Stimulated activated CD4-positive, alpha-beta T cell treated with anti-CD3 and anti-CD28 coated beads, Interleukin-2, amount 100 ng/mL, for 4 hours (primary cell): ENCODE results near the gene S100A9.
"Not testable (repeated sequence)": the region's sequence is repeated elsewhere in the genome, so short reads cannot be mapped to it uniquely, and the experiment has no call there.

ENCODE experiments used
- DNase-seq: peaks from one replicate; pipeline ENCODE4 v3.0.0-alpha.2; 2020; ENCODE audit warnings: low read depth

S100A9 gene

DNA sequence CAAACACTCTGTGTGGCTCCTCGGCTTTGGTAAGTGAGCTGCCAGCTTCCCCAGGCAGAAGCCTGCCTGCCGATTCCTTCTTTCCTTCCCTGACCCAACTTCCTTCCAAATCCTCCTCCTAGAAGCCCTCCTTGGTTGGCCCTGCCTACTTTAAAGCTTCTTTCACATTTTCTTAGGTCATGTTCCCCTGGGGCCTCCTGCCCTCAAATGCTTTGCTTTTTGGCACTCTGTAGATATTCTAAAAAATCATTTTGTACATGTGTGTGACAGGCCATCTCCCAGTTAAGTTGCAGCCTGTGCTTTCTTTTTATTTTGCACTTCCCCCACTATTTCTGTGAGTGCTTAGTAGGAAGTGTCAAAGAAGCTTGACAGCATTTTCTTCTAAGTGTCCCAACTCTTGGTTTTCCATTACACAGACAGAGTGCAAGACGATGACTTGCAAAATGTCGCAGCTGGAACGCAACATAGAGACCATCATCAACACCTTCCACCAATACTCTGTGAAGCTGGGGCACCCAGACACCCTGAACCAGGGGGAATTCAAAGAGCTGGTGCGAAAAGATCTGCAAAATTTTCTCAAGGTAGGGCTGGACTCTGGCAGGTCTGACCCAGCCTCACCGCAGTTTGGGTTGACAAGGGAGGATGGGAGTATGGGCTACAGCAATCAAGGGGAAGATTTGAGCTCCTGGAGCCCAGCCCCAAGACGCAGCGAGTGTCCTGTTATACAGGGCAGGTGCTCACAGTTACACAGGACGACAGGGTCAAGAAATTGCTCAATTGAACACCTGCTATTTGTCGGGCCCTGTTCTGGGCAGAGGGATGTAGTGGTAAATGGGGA, at the start of gene S100A9:
TSS of gene S100A9 (plus strand) at position 2 of the 838 bp plus-strand sequence. CDS start at position 432, 430 bp downstream.
- DNase-seq = no peak

DNA sequence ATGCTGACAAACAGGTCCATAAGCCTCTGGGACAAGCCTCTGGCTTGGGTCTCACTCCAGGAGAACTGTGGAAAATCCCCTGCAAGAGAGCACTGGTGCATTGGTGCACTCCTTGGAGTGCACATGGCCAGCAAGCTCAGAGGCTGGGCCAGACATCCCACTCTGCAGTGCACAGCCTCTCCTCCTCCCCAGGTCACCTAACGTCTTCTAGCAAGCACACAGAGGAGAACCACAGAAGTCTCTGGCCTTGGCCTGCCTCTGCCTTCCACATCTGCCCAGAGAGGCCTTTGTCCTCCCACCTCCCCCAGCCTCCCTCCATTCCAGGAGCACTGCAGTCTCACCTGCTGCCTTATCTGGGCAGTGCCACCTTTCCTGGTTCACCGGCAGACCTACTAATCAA, 49.1 kb upstream of the S100A9 start:
- no peak for DNase-seq

DNA sequence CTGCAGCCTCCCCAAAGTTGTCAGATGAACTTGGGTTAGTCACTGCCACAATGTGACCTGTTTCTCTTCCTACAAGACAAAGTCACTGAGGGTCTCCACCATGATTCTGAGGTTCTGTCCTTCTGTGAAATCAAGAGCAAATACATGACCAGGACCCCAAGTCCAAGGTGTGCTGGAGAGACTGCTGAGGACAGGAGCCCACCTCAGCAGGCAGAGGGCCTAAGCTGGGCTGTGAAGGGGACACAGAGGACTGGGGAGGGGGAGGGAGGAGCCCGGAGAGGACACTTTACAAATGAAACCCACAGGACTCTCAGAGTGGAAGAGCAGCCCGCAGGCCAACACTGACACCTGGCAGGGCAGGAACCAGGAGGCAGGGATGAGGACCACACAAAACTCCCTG, 48.2 kb upstream of the S100A9 start:
- DNase-seq = no peak

DNA sequence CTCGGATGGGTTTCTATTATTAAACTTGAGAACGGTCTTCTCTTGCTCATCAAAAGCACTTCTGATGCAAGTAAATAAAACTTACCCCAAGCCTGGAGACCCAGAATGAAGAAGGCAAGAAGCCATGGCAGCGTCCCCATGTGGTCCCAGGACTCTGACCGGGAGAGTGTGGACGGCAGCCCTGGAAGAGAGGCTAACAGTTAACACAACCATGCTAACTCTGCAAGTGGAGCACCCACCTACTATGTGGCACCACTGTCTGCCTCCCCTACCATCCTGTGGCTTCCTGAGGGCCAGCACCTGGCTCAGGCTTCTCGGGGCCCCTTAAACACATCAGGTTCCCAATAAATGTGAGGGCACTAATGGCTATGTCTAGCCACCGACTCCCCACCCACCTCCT, 47.1 kb upstream of the S100A9 start:
- no peak for DNase-seq

DNA sequence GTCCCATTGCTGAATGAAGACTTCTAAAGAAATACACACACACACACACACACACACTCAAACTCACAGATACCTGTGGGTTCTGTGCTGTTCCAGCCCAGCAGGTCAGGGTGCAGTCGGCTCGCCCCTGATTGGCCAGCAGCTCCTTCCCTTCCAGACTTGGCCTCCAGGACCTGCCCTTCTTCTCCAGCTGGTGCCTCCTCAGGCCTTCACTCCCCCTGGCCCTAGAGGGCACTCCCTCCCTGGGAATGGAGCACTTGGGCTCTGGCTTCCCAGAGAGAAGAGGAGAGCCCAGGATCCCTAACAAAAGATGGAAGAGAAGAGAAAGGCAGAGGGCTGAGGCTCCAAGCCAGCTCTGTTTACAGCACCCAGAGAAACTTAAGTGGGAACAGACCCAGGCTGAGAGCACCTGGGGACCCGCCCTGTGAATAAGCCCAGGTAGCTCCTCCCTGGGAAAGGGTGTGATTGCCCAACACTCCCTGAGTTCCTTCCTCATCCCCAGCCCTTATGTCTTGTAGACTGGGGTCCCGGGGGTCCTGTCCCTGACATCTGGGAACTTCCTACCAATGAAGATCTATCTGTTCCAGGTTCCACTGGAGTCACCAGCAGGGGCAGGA, 45.0 kb upstream of the S100A9 start, which contains the start of gene PGLYRP3:
TSS of gene PGLYRP3 (minus strand) at position 383 of the 617 bp plus-strand sequence. CDS start 2,287 bp downstream, outside the sequence.
- no peak for DNase-seq

DNA sequence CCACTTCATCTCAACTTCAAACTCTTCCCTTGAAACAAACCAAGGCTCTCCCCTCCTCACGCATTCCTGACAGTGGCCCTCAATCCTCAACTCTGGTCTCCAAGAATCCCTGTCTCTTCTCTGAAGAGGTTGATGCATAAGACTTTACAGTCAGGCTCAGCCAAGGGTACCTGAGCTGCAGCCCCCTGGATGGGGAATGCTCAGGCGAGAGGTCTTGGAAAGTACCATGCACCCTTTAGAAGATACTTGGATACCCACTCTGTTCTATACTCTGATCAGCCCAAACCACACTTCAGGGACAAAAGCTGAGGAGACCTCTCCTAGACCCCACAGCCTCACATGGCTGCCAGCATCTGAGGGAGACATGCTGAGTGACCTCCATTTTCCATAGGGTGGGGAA, 44.4 kb upstream of the S100A9 start:
- DNase-seq = no peak

DNA sequence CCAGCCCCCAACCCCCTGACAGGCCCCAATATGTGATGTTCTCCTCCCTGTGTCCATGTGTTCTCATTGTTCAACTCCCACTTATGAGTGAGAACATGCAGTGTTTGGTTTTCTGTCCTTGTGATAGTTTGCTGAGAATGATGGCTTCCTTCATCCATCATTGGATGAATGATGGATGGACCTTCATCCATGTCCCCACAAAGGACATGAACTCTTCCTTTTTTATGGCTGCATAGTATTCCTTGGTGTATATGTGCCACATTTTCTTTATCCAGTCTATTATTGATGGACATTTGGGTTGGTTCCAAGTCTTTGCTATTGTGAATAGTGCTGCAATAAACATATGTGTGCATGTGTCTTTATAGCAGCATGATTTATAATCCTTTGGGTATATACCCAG, 43.3 kb upstream of the S100A9 start:
- DNase-seq = not testable (repeated sequence)

DNA sequence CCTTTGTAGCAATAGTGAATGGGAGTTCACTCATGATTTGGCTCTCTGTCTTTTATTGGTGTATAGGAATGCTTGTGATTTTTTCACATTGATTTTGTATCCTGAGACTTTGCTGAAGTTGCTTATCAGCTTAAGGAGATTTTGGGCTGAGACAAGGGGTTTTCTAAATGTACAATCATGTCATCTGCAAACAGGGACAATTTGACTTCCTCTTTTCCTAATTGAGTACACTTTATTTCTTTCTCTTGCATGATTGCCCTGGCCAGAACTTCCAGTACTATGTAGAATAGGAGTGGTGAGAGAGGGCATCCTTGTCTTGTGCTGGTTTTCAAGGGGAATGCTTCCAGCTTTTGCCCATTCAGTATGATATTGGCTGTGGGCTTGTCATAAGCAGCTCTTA, 41.6 kb upstream of the S100A9 start:
- not testable (repeated sequence) for DNase-seq

DNA sequence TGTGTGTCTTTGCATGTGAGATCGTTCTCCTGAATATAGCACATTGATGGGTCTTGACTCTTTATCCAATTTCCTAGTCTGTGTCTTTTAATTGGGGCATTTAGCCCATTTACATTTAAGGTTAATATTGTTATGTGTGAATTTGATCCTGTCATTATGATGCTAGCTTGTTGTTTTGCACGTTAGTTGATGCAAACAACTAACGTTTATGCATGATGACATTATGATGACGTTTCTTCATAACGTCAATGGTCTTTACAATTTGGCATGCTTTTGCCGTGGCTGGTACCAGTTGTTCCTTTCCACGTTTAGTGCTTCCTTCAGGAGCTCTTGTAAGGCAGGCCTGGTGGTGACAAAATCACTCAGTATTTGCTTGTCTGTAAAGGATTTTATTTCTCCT, 39.5 kb upstream of the S100A9 start:
- DNase-seq = not testable (repeated sequence)

DNA sequence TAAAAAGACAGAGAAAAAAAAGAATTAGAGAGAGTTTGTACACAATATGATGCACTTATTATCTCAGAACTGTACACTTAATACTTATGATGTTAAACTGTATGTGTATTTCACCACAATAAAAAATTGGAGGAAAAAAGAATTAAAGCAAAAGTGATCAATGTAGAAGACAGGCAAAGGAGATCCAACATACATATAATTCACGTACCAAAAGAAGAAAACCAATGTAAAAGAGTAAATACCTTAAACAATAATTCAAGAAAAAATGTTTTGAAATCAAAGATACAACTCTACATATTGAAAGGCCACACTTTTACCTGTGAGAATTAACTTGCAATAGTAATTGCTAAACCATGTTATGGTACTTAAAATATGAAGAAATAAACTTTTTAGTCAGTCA, 35.1 kb upstream of the S100A9 start:
- DNase-seq = no peak

DNA sequence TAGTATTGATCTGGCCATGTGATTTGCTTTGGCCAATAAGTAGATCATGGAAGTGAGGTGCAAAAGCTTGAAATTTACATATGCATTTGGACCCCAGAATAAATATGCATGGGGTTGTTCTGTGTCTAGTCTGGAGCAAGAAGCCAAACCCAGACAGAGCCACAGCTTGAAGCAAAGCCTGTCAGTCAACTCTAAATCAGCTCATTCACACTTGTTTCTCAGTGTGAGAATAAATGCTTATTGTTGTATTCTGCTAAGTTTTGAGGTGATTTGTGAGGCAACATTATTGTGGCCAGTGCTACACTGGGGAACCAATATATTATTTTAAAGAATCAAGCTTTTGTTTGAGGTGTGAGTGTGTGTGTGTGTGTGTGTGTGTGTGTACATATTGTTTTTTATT, 32.7 kb upstream of the S100A9 start:
- DNase-seq = no peak

DNA sequence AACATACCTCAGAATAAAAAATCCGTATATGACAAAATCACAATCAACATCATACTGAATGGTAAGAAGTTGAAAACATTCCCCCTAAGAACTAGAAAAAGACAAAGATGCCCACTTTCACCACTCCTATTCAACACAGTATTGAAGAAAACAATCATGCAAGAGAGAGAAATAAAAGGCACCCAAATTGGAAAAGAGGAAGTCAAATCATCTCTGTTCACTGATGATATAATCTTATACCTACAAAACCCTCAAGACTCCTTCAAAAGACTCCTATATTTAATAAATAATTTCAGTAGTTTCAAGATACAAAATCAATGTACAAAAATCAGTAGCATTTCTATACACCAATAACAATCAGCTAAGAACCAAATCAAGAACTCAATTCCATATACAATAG, 23.8 kb upstream of the S100A9 start:
- DNase-seq = no peak

DNA sequence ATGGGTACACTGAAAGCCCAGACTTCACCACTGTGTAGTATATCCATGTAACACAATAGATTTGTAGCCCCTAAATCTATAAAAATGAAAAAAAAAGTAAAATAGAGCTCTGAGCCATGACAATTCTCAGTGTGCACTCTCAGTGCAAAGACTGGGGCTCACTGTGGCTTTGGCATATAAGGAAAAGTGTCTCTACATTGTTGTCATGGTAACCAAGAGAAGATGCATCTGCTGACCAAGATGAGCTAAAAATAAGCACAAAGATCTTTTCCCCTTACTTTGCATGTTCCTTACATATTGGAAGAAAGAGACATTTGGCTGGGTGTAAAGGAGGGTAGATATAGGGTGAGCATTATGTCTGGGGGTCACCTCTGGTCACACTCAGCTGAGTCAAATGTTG, 21.0 kb upstream of the S100A9 start:
- no peak for DNase-seq

DNA sequence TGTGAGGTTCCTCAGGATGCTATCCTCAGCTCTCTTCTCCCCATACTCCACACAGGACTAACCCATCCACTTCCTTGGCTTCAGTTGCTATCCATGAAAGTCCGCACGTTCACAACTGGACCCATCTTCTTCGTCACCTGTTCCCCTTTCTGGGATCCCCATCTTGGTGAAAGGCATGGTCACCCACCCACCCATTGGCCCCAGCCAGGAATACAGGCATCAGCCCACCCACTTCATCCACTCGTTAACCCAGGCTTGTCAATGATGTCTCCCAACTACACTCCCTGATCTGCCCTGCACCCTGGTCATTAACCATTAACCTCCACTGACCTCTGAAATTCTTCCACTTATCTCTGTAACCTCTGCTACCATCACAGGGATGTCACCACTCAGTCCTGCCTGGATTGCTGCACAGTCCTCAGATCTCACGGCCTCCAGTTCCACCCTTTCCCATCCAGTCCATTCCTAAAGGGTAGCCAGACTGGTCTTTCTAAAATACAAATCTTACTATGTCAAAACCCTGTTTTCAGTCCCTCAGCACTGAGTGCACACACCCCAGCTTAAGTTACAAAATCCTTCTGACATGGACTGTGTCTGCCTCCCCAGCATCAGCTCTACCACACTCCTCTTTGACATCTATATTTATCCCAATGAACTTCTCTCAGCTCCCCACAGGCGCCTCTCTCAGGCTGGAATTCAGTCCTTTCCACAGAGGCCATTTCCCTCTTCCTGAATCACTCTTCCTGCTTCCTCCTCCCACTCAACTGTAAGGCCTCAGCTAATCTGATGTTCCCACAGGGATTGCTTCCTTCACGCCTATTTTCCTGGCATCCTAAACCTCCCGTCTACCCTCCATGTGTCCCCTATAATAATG, 19.4 kb upstream of the S100A9 start:
- no peak for DNase-seq

DNA sequence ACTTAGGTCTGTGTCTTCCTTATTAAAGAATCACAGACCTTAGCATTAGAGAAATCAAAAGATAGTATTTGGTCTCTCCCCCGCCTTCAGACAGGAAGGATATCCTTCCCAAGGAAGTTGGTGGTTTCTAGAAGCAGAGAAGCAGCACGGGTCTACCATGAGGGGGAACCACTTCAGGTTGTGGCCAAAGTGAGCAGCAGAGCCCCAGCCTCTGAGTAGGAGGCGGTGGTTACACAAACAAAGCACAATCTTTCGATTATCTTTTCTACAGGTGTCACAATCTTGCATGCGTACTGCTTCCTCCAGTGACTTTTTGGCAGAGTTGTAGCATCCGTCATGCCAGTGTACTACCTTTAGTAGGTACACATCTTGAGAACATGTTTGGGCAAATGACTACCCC, 17.9 kb upstream of the S100A9 start:
- DNase-seq = no peak

DNA sequence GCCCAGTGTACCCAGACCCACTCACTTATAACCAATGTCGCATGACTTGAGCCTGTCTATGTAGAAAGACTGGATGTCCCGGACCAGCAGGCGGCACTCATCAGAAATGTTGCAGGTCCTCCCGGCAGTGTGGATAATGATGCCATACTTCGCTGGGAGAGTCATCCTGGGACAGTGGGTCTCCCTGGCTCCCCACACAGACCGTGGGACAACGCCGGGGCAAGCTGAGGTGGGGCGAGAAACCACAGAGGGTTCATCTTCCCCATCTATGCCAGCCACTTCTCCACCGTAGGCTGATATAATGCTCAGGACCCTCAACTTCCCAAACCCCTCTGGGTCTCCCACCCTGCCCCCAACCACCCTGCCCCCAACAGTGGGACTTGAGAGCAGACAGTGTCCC, 17.3 kb upstream of the S100A9 start:
- no peak for DNase-seq

DNA sequence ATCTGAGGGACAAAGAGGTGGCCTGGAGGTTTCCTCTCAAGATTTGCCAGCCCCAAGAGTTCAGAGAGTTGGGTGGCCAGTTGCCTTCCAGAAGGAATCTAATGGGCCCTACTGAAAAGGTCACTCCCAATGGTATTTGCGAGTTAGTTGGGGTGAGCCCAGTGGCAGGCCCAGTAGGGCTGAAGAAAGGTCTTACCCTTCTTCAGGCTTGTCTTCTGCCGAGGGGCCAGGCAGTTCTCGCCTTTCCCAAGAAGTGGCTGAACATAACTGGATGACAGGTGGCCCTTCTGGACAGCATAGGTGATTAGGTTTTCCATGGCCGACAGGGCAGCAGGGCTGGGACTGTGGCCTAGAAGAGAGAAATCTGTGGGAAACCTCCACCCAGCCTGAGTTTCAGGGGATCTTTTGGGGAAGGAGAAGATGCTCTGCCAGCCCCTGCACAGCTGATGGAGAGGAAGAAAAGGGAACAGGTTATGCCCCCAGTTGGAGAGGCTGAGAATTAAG, 16.2 kb upstream of the S100A9 start:
- no peak for DNase-seq

DNA sequence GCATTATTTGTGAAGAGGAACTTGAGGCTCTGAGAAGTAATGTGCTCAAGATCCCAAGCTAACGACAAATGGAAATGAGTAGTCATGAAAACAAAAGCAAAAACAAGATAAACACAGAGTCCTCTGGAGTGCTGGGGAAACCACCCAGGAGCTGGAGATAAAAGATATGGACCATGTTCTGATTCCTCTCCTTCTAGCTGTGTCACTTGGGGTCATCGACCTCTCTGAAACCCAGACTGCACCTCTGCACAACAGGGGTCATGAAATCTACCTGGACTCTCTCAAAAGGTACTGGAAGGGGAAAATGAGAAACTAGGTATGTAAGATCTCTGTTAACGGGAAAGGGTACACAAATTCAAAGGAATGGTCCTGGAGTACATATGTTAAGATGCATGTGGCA, 15.5 kb upstream of the S100A9 start:
- DNase-seq = no peak

DNA sequence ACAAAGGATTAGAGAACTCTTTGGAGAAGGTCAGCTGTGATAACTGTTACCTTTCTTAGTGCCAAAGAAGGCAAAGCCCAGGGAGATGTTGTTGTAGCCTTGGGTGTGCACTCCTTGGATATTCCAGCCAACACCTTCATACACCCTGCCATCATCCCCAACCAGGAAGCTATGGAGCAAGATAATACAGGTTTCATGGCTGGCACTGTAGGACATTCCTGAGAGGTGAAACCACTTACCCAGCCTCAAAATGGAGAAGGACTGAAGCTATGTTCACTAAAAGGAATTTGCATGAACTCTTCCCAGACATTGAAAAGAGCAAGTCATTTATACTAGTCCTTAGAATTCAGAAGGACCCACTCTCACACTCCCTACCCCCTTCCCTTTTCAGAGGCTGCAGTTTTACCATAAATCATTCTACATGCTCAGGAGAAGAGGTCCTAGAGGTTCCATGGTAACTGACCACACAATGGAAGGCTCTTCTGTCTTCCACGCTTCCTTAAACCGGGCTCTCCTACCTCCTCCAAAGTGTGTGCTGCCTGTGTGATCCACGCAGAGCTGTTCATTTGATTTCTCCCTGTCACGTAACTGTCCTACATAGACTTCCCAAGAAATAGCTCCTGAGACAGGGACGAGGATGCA, 14.5 kb upstream of the S100A9 start:
- no peak for DNase-seq

DNA sequence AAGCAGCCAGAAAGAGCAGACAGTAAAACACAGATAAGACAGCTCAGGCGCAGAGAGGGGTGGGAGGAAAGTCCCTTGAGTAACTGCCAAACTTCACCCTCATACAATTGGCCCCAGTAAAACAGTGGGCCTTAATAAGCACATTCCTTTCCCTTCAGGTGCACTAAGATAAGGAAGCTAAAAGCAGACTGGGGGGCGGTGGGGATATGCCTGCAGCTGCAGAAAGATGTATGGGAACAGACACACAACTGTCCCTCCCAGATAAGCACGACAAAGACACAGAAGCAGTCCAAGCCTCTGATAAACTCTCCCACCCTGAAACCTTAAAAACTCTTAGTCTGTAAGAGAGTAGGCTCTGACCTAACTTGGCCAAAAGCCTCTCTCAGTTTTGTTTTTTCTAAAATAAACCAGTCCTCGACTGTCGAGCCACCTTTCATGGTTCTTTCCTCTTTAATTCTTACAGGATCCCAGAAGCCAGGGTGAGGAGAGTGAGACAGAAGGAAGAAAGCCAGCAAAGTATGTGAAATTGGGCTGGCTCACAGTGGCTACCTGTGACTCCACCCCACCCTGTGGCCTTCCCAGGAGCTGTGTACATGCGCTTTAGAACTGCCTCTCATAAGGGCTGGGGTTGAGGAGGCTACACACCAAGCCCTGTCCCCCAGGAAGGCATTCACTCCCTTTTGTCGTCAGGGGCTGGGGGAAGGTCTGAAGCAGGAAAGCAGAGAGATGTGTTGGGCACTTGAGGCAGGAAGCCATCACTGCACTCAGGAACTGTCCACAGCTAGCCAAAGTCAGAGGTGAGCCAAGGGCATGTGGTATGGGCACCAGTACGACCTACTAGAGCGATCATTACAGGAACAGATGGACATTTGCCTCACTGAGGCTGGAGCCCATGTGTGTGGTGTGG, 13.6 kb upstream of the S100A9 start:
- no peak for DNase-seq

DNA sequence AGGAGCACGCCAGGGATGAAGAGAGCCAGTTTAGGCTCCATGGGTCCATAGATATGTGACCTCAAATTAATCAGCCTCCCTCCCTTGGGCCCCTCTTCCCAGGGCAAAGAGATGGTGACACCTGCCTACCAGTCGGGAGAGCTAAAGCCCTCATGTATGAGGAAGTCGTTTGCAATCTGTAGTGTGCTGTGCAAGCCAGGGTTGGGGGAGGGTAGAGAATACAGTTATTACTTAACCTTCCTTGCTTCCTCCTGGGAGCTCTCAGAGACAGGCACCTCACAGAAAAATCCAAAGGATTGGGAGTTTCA, 13.0 kb upstream of the S100A9 start:
- DNase-seq = no peak
